Left renal pelvis (tissue), 4 donors: Measurements from ENCODE around the gene SHANK1. TPM values are rescaled to one million over a fixed set of nuclear protein-coding genes. Genes with fewer than 3 reads are reported as not detected.

Source experiments
- DNase-seq, 4 donors: peaks; one replicate each; pipeline ENCODE4 v3.0.0-alpha.2; 2013; ENCODE audit warnings: low read depth in 4 of 4, low spot score in 3 of 4
- polyA plus RNA-seq, 4 donors: library from polyadenylated mRNA; unstranded; fragments of 120-200 nt; gene quantifications; one replicate each; pipeline ENCODE4 v1.2.1, GENCODE V29; 2013; ENCODE audit not compliant: insufficient read length in 4 of 4

The SHANK1 gene
- polyA plus RNA-seq, 4 donors, result 4.2 to 6.6 (median 5.7) TPM

DNA sequence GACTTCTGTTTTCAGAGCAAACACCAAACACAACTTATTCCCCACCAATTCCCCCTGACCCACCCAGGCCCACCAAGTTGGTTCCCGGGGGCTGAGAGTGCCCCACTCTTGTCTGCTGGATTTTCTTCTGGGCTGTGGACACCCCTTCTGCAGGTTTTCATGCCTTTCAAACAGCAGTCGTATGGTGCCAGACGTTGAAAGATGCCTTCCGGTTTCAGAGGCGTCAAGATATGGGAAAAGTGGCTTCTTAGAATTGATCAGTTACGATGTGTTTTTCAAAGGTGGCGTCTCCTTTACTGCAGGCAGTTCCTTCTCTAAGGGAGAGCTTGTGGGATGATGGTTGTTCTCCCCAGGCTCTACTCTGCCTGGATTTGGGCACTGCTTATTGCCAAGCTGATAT, 16.3 kb upstream of the SHANK1 start:
- DNase-seq, result no peak

- DNase-seq, result no peak
These were observed 10.3 kb upstream of the SHANK1 start for GRCh38 chr19:50729894-50730293.

- peak; percentile 63 to 78 (median 68) for DNase-seq
These were observed 8.6 kb upstream of the SHANK1 start for GRCh38 chr19:50728084-50728737.

DNA sequence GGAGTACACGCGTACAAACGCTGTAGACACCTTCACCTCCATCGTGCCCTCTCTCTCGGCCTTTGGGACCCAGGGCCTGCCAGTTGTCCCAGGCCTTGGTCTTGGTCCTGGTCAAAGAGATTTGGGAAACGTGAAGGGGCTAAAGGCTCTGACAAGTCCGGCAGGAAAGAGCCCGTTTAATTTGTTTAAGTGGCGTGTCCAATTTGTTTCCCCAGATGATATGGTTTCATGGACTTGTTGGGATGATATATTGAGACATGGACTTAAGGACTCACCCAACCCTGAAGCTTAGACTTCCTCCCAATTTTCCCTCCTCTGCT, 6.3 kb upstream of the SHANK1 start:
- DNase-seq, result no peak

- no peak for DNase-seq
These were observed 5.8 kb upstream of the SHANK1 start for GRCh38 chr19:50725218-50725910.

- peak; percentile 98 to 99 (median 99) for DNase-seq
These were observed 5.1 kb upstream of the SHANK1 start for GRCh38 chr19:50724522-50725217.

DNA sequence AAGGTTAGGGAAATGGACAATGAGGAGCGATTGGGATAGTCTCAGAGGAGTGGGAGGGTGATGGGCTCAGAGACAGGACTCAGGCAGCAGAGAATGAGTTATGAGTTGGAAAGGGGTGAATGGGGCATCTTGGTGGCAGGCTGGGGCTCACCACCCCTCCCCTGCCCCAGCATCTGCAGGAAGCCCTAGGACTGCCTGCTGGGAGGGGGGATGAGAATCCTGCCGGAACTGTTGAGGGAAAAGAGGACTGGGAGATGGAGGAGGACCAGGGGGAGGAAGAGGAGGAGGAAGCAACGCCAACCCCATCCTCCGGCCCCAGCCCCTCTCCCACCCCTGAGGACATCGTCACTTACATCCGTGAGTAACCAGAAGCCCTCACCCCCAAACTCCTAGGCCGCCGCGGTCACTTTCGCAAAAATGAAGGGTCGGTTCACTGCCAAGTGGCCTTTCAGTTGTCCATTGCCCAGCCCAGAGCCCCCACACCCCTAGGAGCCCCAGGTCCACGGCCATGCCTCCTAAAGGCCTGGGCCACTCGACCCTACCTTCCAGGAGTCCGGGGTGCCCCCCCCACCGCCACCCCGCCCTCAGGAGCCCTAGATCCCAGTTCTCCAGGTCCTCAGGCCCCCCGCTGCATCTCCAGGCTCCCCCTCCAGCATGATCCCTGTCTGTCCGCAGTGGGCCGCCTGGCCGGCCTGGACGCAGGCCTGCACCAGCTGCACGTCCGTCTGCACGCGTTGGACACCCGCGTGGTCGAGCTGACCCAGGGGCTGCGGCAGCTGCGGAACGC, 4.3 kb upstream of the SHANK1 start:
- DNase-seq, result no peak

DNA sequence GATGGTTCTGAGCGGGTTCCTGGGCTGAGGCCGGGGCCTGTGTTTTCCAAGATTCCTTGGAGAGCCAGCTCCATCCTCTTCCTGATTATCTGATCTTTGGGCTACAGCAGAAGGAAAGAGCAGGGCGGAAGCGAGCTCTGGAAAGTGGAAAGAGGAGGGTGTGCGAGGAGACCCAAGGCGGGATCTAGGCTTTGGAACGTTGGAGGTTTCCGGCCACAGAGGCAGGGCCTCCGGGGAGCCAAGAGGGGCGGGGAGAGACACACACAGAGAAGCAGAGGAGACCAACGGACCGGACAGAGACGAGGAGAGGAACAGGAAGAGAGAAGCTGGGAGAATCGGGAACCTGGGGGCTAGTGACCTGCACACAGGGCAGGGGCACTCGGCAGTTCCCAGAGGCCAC, 3.5 kb upstream of the SHANK1 start, which contains the start of gene CLEC11A:
Gene CLEC11A, plus strand, starts transcription at position 296 of the 400 bp plus-strand sequence. CDS start 162 bp downstream, outside the sequence.
- DNase-seq, result no peak

- no peak for DNase-seq
These were observed 2.8 kb upstream of the SHANK1 start for GRCh38 chr19:50722201-50723013.

- no peak for DNase-seq
These were observed 2.0 kb upstream of the SHANK1 start for GRCh38 chr19:50721441-50722137.

GRCh38 chr19:50720921-50721381, 1.3 kb upstream of the SHANK1 start:
- no peak for DNase-seq

- no peak for DNase-seq
These were observed 749 bp upstream of the SHANK1 start for GRCh38 chr19:50720181-50720920.

GRCh38 chr19:50719119-50719435, 525 bp downstream of the SHANK1 start:
- DNase-seq, result no peak

GRCh38 chr19:50718255-50719118, 1.1 kb downstream of the SHANK1 start:
- no peak for DNase-seq

DNA sequence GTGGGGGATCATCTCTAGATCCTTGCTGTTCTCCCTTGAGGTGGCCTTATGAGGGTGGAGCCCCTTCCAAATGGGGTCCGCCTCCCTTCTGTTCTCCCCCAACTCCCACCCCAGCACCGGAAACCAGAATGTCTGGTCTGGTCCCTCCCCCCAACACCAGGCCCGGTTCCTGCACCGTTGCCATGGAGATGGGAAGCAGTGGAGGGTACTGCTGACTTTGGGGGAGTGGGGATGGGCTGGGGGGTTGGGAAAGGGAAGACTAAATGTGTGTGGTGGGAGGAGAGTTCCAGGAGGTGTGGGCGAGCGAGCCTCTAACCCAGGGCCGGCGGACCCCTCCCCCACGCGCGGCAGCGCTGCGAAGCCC, 1.7 kb downstream of the SHANK1 start:
- DNase-seq, result no peak

- DNase-seq, result no peak
These were observed 2.4 kb downstream of the SHANK1 start for GRCh38 chr19:50717026-50717723.
